K562 (cell line): ENCODE measurements around the gene TTN. TPM values are rescaled to one million over a fixed set of nuclear protein-coding genes. Genes with fewer than 3 reads are reported as not detected.

Experiments used
- ARID1B ChIP-seq: fragments of 450-650 bp; IDR thresholded peaks from 2 replicates; pipeline ENCODE4 v1.6.1; 2016; ENCODE audit warnings: antibody characterized with exemption, mild to moderate bottlenecking, inconsistent platforms
- CBFA2T3 ChIP-seq: fragments of 450-650 bp; IDR thresholded peaks from 2 replicates; pipeline ENCODE4 v1.6.1; 2017
- CBX8 ChIP-seq: fragments of 200-600 bp; sonication (generic); IDR thresholded peaks from 2 replicates; pipeline ENCODE4 v1.6.1; 2012; ENCODE audit warnings: borderline replicate concordance, mixed run types, low read depth, mild to moderate bottlenecking, moderate library complexity, mixed read lengths, low read length, control low read depth, inconsistent platforms; ENCODE audit not compliant: poor library complexity, severe bottlenecking; ENCODE audit errors: extremely low read depth
- CREM ChIP-seq: IDR thresholded peaks from 2 replicates; pipeline ENCODE4 v1.6.1; 2014; ENCODE audit warnings: antibody characterized with exemption, low read depth
- DMBX1 ChIP-seq: fragments of 250-450 bp; sonication (Bioruptor Pico); IDR thresholded peaks from 2 replicates; pipeline ENCODE4 v1.8.0; 2022; ENCODE audit warnings: inconsistent platforms, mild to moderate bottlenecking, moderate library complexity, borderline replicate concordance
- JUN ChIP-seq, 2 experiments: sonication (generic) in 1 of 2; formaldehyde crosslinking in 1 of 2; IDR thresholded peaks; 2 replicates each; pipeline versions ENCODE4 v1.6.1 to v1.8.0; 2012 to 2022; ENCODE audit warnings: borderline replicate concordance in 2 of 2, mild to moderate bottlenecking in 2 of 2, improper control_type of control experiment in 1 of 2, low read depth in 1 of 2, low read length in 1 of 2, missing genetic modification reagents in 1 of 2
- MTA2 ChIP-seq: fragments of 450-650 bp; IDR thresholded peaks from 2 replicates; pipeline ENCODE4 v1.6.1; 2016; ENCODE audit warnings: low read depth
- SMARCE1 ChIP-seq: fragments of 450-650 bp; IDR thresholded peaks from 2 replicates; pipeline ENCODE4 v1.7.1; 2016; ENCODE audit warnings: mild to moderate bottlenecking
- TCF7 ChIP-seq: sonication (generic); IDR thresholded peaks from 2 replicates; pipeline ENCODE4 v1.6.1; 2016; ENCODE audit warnings: antibody characterized with exemption, borderline replicate concordance
- ZNF311 ChIP-seq: fragments of 250-450 bp; sonication (Bioruptor Pico); IDR thresholded peaks from 2 replicates; pipeline ENCODE4 v1.4.0; 2020; ENCODE audit warnings: mild to moderate bottlenecking, moderate library complexity
- ZNF57 ChIP-seq: fragments of 450-650 bp; formaldehyde crosslinking; IDR thresholded peaks from 2 replicates; pipeline ENCODE4 v1.4.0; 2020; ENCODE audit warnings: mild to moderate bottlenecking, moderate library complexity
- polyA plus RNA-seq, 8 experiments: library from polyadenylated mRNA; depleted of rRNA in 4 of 8; stranded (reverse) in 5 of 8; unstranded in 3 of 8; fragments of >200 nt; fragmentation: Nextera tagmentation in 2 of 8; fragmentation: Illumina TruSeq in 1 of 8; extraction: Ambion mirVana in 2 of 8; extraction: Trizol in 1 of 8; gene quantifications; 2 replicates each; pipeline versions ENCODE4 v1.2.1 to v1.2.3, GENCODE V29; 2011 to 2014; ENCODE audit warnings: inconsistent platforms in 1 of 8, missing spikeins in 1 of 8
- total RNA-seq, 7 experiments: library from RNA; depleted of rRNA in 6 of 7; stranded (reverse); fragments of >200 nt in 6 of 7; fragmentation: Illumina TruSeq in 2 of 7; extraction: Trizol in 2 of 7; gene quantifications; 2 replicates each; pipeline versions ENCODE4 v1.2.1 to v1.2.3, GENCODE V29; 2011 to 2021; ENCODE audit warnings: low replicate concordance in 1 of 7
- TF ChIP-seq, protein P1 (sequence below): sonication (generic); formaldehyde crosslinking; IDR thresholded peaks from 2 replicates; pipeline ENCODE4 v1.8.0; 2023; ENCODE audit warnings: missing genetic modification reagents, mild to moderate bottlenecking, borderline replicate concordance
- TF ChIP-seq, protein P2 (sequence below), 2 experiments: IDR thresholded peaks; 2 replicates each; pipeline ENCODE4 v1.6.1; 2011; ENCODE audit warnings: borderline replicate concordance in 1 of 2, control low read depth in 1 of 2, low read depth in 1 of 2, low read length in 1 of 2, mild to moderate bottlenecking in 1 of 2, mixed read lengths in 1 of 2, moderate library complexity in 1 of 2; ENCODE audit not compliant: insufficient read depth in 1 of 2, insufficient read length in 1 of 2, poor library complexity in 1 of 2, severe bottlenecking in 1 of 2; ENCODE audit errors: extremely low read depth in 1 of 2
- TF ChIP-seq, protein P3 (sequence below), 2 experiments: fragments of 450-650 bp in 1 of 2; sonication (generic) in 1 of 2; formaldehyde crosslinking in 1 of 2; IDR thresholded peaks in 1 of 2; conservative IDR thresholded peaks in 1 of 2; 2 replicates each; pipeline versions ENCODE4 v1.6.1 to v1.8.1; 2016 to 2023; ENCODE audit warnings: mild to moderate bottlenecking in 2 of 2, moderate library complexity in 2 of 2, inconsistent platforms in 1 of 2, missing genetic modification reagents in 1 of 2

The TTN gene
- total and polyA plus RNA-seq, 9 of the 15 experiments (the other 6 are each of a cell fraction or from before 2014, with no cell fraction given) = under 0.01 to 0.20 (median 0.04) TPM; not detected in 1

DNA sequence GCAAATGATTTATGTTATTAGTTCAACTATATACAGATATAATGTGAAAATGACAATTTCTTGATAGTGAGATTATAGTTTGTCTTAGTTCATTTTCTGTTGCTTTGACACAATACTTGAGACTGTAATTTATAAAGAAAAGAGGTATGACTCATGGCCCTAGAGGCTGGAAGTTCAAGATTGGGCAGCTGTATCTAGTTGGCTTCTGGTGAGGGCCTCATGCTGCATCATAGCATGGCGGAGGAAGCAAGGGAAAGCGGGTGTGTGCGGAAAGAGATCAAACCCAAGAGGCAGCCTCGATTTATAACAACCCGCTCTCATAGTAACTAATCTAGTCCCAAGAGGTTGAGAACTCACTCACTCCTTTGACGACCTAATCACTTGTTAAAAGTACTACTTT lies 315.6 kb downstream of the TTN start (continued):
- TF ChIP-seq, protein P1, sequence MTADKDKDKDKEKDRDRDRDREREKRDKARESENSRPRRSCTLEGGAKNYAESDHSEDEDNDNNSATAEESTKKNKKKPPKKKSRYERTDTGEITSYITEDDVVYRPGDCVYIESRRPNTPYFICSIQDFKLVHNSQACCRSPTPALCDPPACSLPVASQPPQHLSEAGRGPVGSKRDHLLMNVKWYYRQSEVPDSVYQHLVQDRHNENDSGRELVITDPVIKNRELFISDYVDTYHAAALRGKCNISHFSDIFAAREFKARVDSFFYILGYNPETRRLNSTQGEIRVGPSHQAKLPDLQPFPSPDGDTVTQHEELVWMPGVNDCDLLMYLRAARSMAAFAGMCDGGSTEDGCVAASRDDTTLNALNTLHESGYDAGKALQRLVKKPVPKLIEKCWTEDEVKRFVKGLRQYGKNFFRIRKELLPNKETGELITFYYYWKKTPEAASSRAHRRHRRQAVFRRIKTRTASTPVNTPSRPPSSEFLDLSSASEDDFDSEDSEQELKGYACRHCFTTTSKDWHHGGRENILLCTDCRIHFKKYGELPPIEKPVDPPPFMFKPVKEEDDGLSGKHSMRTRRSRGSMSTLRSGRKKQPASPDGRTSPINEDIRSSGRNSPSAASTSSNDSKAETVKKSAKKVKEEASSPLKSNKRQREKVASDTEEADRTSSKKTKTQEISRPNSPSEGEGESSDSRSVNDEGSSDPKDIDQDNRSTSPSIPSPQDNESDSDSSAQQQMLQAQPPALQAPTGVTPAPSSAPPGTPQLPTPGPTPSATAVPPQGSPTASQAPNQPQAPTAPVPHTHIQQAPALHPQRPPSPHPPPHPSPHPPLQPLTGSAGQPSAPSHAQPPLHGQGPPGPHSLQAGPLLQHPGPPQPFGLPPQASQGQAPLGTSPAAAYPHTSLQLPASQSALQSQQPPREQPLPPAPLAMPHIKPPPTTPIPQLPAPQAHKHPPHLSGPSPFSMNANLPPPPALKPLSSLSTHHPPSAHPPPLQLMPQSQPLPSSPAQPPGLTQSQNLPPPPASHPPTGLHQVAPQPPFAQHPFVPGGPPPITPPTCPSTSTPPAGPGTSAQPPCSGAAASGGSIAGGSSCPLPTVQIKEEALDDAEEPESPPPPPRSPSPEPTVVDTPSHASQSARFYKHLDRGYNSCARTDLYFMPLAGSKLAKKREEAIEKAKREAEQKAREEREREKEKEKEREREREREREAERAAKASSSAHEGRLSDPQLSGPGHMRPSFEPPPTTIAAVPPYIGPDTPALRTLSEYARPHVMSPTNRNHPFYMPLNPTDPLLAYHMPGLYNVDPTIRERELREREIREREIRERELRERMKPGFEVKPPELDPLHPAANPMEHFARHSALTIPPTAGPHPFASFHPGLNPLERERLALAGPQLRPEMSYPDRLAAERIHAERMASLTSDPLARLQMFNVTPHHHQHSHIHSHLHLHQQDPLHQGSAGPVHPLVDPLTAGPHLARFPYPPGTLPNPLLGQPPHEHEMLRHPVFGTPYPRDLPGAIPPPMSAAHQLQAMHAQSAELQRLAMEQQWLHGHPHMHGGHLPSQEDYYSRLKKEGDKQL (CRISPR knock-in tag) = no peak
- TF ChIP-seq, protein P2, sequence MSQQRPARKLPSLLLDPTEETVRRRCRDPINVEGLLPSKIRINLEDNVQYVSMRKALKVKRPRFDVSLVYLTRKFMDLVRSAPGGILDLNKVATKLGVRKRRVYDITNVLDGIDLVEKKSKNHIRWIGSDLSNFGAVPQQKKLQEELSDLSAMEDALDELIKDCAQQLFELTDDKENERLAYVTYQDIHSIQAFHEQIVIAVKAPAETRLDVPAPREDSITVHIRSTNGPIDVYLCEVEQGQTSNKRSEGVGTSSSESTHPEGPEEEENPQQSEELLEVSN (IDR thresholded peaks at IDR 0.05; ENCODE audit: borderline replicate concordance in 1 of 2, extremely low read depth in 1 of 2, insufficient read depth in 1 of 2, insufficient read length in 1 of 2, low read depth in 1 of 2, low read length in 1 of 2, poor library complexity in 1 of 2, severe bottlenecking in 1 of 2) = peak in 1 of 2 experiments; percentile 38
- TF ChIP-seq CREM (peak; percentile 46; the same call in 1 of the 2 replicates), DMBX1 (CRISPR knock-in tag) (peak; percentile 70; the same call in 1 of the 2 replicates), ARID1B (peak; percentile 71), ZNF57 (CRISPR knock-in tag) (no peak), CBFA2T3 (peak; percentile 64), CBX8 (no peak), SMARCE1 (peak; percentile 38; the same call in 1 of the 2 replicates), ZNF311 (no peak), TCF7 (no peak), MTA2 (0 out of 2 replicates have a peak, but pooled peaks have one; percentile 23), JUN (IDR thresholded peaks at IDR 0.05; ENCODE audit: borderline replicate concordance, low read depth, low read length) (peak; percentile 19; the same call in 1 of the 2 replicates), JUN (CRISPR knock-in tag; IDR thresholded peaks at IDR 0.05; ENCODE audit: borderline replicate concordance) (no peak)
- TF ChIP-seq, protein P3, sequence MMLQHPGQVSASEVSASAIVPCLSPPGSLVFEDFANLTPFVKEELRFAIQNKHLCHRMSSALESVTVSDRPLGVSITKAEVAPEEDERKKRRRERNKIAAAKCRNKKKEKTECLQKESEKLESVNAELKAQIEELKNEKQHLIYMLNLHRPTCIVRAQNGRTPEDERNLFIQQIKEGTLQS (IDR thresholded peaks at IDR 0.05) = peak; percentile 78
- TF ChIP-seq, protein P3 (CRISPR knock-in tag; conservative IDR thresholded peaks at IDR 0.05) = no peak
